ENCODE results near the gene OR2K2.
"Not testable (repeated sequence)": the region's sequence is repeated elsewhere in the genome, so short reads cannot be mapped to it uniquely, and the experiment has no call there.

Gene OR2K2

GRCh38 chr9:111330124-111330523, at the start of gene OR2K2:
TSS of gene OR2K2 (minus strand) at chr9:111330224. CDS start at chr9:111328433, 1,791 bp downstream.
- DNase-seq: no peak

GRCh38 chr9:111375817-111376564, 46.0 kb upstream of the OR2K2 start:
- DNase-seq: no peak

- DNase-seq: no peak
Observed at GRCh38 chr9:111375062-111375461, 45.0 kb upstream of the OR2K2 start.

- DNase-seq: no peak
Observed at GRCh38 chr9:111372297-111372696, 42.3 kb upstream of the OR2K2 start.

- no peak for DNase-seq
Observed at GRCh38 chr9:111366978-111367377, 37.0 kb upstream of the OR2K2 start.

GRCh38 chr9:111362526-111362925, 32.5 kb upstream of the OR2K2 start:
- DNase-seq: no peak

- DNase-seq: no peak
Observed at GRCh38 chr9:111360881-111361280, 30.9 kb upstream of the OR2K2 start.

- DNase-seq: no peak
Observed at GRCh38 chr9:111356481-111357244, 26.6 kb upstream of the OR2K2 start.

- DNase-seq: no peak
Observed at GRCh38 chr9:111352545-111352944, 22.5 kb upstream of the OR2K2 start.

GRCh38 chr9:111350556-111350955, 20.5 kb upstream of the OR2K2 start:
- no peak for DNase-seq

GRCh38 chr9:111349766-111350165, 19.7 kb upstream of the OR2K2 start:
- DNase-seq: no peak

- no peak for DNase-seq
Observed at GRCh38 chr9:111348821-111349271, 18.8 kb upstream of the OR2K2 start.

GRCh38 chr9:111334318-111334863, 4.4 kb upstream of the OR2K2 start:
- not testable (repeated sequence) for DNase-seq

GRCh38 chr9:111320631-111321030, 9.4 kb downstream of the OR2K2 start:
- DNase-seq: no peak

GRCh38 chr9:111316796-111317195, 13.2 kb downstream of the OR2K2 start:
- no peak for DNase-seq

GRCh38 chr9:111305914-111306313, 24.1 kb downstream of the OR2K2 start:
- DNase-seq: no peak

GRCh38 chr9:111304000-111304399, 26.0 kb downstream of the OR2K2 start:
- not testable (repeated sequence) for DNase-seq

GRCh38 chr9:111301195-111301594, 28.8 kb downstream of the OR2K2 start:
- no peak for DNase-seq

GRCh38 chr9:111300140-111300735, 29.8 kb downstream of the OR2K2 start:
- DNase-seq: no peak

- DNase-seq: peak; percentile 23
Observed at GRCh38 chr9:111299599-111299966, 30.4 kb downstream of the OR2K2 start.

- DNase-seq: peak; percentile 42
Observed at GRCh38 chr9:111298731-111299598, 31.1 kb downstream of the OR2K2 start.

- DNase-seq: no peak
Observed at GRCh38 chr9:111298111-111298510, 31.9 kb downstream of the OR2K2 start.
